Measurements from ENCODE around the gene SAT1. TPM values are rescaled to one million over a fixed set of nuclear protein-coding genes. Genes with fewer than 3 reads are reported as not detected.

The SAT1 gene
- total and polyA plus RNA-seq, 10 of the 15 experiments (the other 5 are each of a cell fraction or from before 2014, with no cell fraction given): 42.2 to 234 (median 60.4) TPM

DNA sequence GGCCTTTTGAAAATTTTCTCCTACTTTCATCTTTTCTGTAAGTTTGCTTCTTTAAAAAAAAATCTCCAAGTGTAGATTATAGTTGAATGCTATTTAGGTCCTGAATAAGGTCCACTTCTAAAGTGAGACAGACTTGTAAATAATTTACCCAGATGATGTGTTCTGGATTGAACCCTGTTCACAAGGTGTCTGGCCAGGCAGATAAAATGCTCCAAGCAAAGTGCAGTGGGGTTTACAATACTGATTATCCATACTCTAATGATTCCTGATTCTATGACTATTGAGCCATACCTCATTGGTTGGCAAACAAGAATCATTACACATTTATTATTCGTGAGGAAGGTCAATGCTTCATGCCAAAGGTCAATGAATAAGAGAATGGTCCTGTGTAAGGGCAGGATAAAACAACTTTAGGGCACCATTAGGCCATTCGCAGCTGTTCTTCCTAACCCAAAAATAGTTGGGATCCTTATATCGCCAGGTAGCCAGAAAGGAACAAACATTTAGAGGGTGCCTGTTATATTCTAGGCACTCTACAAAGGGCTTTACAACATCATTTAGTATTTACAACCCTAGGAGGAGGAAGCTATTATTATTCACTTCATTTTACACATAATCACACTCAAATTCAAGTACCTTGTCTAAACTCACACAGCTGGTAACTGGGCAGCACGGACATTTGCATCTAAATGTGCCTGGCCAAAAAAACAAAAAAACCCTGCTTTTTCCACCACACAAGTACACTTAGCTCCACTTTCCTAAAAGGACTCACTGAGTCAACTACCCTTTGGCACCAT, 18.6 kb upstream of the SAT1 start:
- H3K9ac ChIP-seq (ENCODE audit: control insufficient read depth, insufficient read depth, low read length): no peak overlapping the region
- no peak overlapping the region for H3K4me2 ChIP-seq (ENCODE audit: control insufficient read depth, insufficient read depth)
- WGBS (ENCODE audit: insufficient coverage, insufficient replicate concordance, low lambda C conversion rate, missing lambda C conversion rate): 30% methylated on average over 4 of the region's 4 CpGs
- H3K79me2 ChIP-seq (ENCODE audit: control insufficient read depth, insufficient read depth, low read length): no peaks in the 10 kb centered on the region
- DNase-seq (ENCODE audit: low read depth, low spot score) (no peak), FAIRE-seq (no peak), ATAC-seq (no peak)
- no peak overlapping the region for H3K27ac ChIP-seq (ENCODE audit: control insufficient read depth, insufficient read depth)
- ChIA-PET POLR2A (no interaction called here), CTCF (no interaction called here), RAD21 (ENCODE audit: unreplicated experiment) (no interaction called here), SMC1A (ENCODE audit: uncharacterized antibody, unreplicated experiment) (no interaction called here)
- no peak for TF ChIP-seq SUZ12 (IDR thresholded peaks at IDR 0.05; ENCODE audit: unreplicated experiment)
- no peak for TF ChIP-seq HDAC6 (IDR thresholded peaks at IDR 0.05; ENCODE audit: unreplicated experiment)
- no peak for TF ChIP-seq ASH2L (IDR thresholded peaks at IDR 0.05; ENCODE audit: borderline replicate concordance, low read depth)
- TF ChIP-seq PML (IDR thresholded peaks at IDR 0.05; ENCODE audit: low read length): no peak
- TF ChIP-seq MXI1 (IDR thresholded peaks at IDR 0.05; ENCODE audit: low read depth, low read length): no peak
- TF ChIP-seq TAF1 (IDR thresholded peaks at IDR 0.05; ENCODE audit: borderline replicate concordance, low read depth, low read length): no peak
- no peak for TF ChIP-seq CHD1 (IDR thresholded peaks at IDR 0.05; ENCODE audit: low read depth, low read length)
- no peak for TF ChIP-seq LARP7 (IDR thresholded peaks at IDR 0.05)
- no peak for TF ChIP-seq PAX5 (IDR thresholded peaks at IDR 0.05; ENCODE audit: borderline replicate concordance, low read depth, low read length)
- no peak for TF ChIP-seq RELA (IDR thresholded peaks at IDR 0.05; ENCODE audit: borderline replicate concordance, partially characterized antibody)
- TF ChIP-seq, protein P1, sequence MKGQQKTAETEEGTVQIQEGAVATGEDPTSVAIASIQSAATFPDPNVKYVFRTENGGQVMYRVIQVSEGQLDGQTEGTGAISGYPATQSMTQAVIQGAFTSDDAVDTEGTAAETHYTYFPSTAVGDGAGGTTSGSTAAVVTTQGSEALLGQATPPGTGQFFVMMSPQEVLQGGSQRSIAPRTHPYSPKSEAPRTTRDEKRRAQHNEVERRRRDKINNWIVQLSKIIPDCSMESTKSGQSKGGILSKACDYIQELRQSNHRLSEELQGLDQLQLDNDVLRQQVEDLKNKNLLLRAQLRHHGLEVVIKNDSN (IDR thresholded peaks at IDR 0.05; ENCODE audit: borderline replicate concordance, extremely low read length, insufficient read depth, low read depth, low read length): no peak
- no peak for TF ChIP-seq WRNIP1 (IDR thresholded peaks at IDR 0.05; ENCODE audit: borderline replicate concordance, low read depth, low read length)
- intact Hi-C loops (cut with micrococcal nuclease; ENCODE audit: unreplicated experiment): no loop called here
- no peak overlapping the region for H2AFZ ChIP-seq (ENCODE audit: control insufficient read depth, low read depth, low read length)
- no peaks in the 10 kb centered on the region; the same call in 2 of the 3 replicates for H3K9me3 ChIP-seq (replicated peaks; ENCODE audit: control insufficient read depth, insufficient read depth, low read length)
- no peaks in the 10 kb centered on the region for H3K36me3 ChIP-seq (ENCODE audit: control insufficient read depth in 2 of 2, insufficient read depth in 2 of 2, low read length in 1 of 2)
- no peaks in the 10 kb centered on the region for H3K4me1 ChIP-seq (ENCODE audit: control insufficient read depth, insufficient read depth, low read length)
- BruUV-seq (replicated peaks): no TSS peak
- H4K20me1 ChIP-seq (ENCODE audit: control insufficient read depth, insufficient read depth): no peaks in the 10 kb centered on the region
- no peak overlapping the region for H3K4me3 ChIP-seq
- in situ Hi-C loops (cut with MboI): no loop called here
- no peaks in the 10 kb centered on the region for H3K27me3 ChIP-seq (replicated peaks in 1 of 2; ENCODE audit: control insufficient read depth in 2 of 2, insufficient read depth in 2 of 2, low read length in 1 of 2)
